Posterior cingulate gyrus (tissue), 11 donors: ENCODE data around the gene CACNA2D3.

Experiments used
- DNase-seq, 10 donors: peaks; one replicate each; pipeline versions ENCODE4 v3.0.0 to v3.0.0-alpha.2; 2020 to 2021; ENCODE audit warnings: mixed read lengths in 3 of 10
- intact Hi-C: fragments of 100-400 bp; cut with DNase I; formaldehyde crosslinking; loops from one replicate; pipeline ENCODE4 v1.15.1; 2023

The CACNA2D3 gene

GRCh38 chr3:54758461-54758860, 636.1 kb downstream of the CACNA2D3 start:
- intact Hi-C loops, result no loop called here
- DNase-seq, result no peak

- no peak for DNase-seq
- intact Hi-C loops, result no loop called here
Observed at GRCh38 chr3:54759166-54759565, 636.8 kb downstream of the CACNA2D3 start.

GRCh38 chr3:54760201-54760600, 637.8 kb downstream of the CACNA2D3 start:
- no peak for DNase-seq
- intact Hi-C loops, result no loop called here

GRCh38 chr3:54761637-54762036, 639.3 kb downstream of the CACNA2D3 start:
- intact Hi-C loops, result no loop called here
- no peak for DNase-seq

- intact Hi-C loops, result no loop called here
- no peak for DNase-seq
Observed at GRCh38 chr3:54764911-54765310, 642.6 kb downstream of the CACNA2D3 start.

- no peak for DNase-seq
- intact Hi-C loops, result no loop called here
Observed at GRCh38 chr3:54771050-54771449, 648.7 kb downstream of the CACNA2D3 start.

GRCh38 chr3:54772051-54772450, 649.7 kb downstream of the CACNA2D3 start:
- DNase-seq, result no peak
- intact Hi-C loops, result no loop called here

- intact Hi-C loops, result no loop called here
- no peak for DNase-seq
Observed at GRCh38 chr3:54772746-54773145, 650.4 kb downstream of the CACNA2D3 start.

GRCh38 chr3:54773271-54773670, 650.9 kb downstream of the CACNA2D3 start:
- DNase-seq, result no peak
- intact Hi-C loops, result no loop called here

GRCh38 chr3:54776601-54777000, 654.2 kb downstream of the CACNA2D3 start:
- DNase-seq, result no peak
- intact Hi-C loops, result no loop called here

GRCh38 chr3:54777141-54777540, 654.8 kb downstream of the CACNA2D3 start:
- intact Hi-C loops, result no loop called here
- DNase-seq, result no peak

- intact Hi-C loops, result no loop called here
- DNase-seq, result no peak
Observed at GRCh38 chr3:54780336-54780735, 658.0 kb downstream of the CACNA2D3 start.

GRCh38 chr3:54781728-54782127, 659.4 kb downstream of the CACNA2D3 start:
- no peak for DNase-seq
- intact Hi-C loops, result no loop called here

- intact Hi-C loops, result no loop called here
- no peak for DNase-seq
Observed at GRCh38 chr3:54783611-54784010, 661.3 kb downstream of the CACNA2D3 start.

- intact Hi-C loops, result no loop called here
- DNase-seq, result no peak
Observed at GRCh38 chr3:54784021-54784420, 661.7 kb downstream of the CACNA2D3 start.

GRCh38 chr3:54785976-54786375, 663.6 kb downstream of the CACNA2D3 start:
- intact Hi-C loops, result no loop called here
- no peak for DNase-seq

GRCh38 chr3:54790051-54790450, 667.7 kb downstream of the CACNA2D3 start:
- intact Hi-C loops, result no loop called here
- DNase-seq, result peak in 3 of 10 donors; percentile 3 to 78 (median 15)

- DNase-seq, result no peak
- intact Hi-C loops, result no loop called here
Observed at GRCh38 chr3:54791501-54792156, 669.3 kb downstream of the CACNA2D3 start.

- no peak for DNase-seq
- intact Hi-C loops, result no loop called here
Observed at GRCh38 chr3:54792584-54792983, 670.2 kb downstream of the CACNA2D3 start.

GRCh38 chr3:54793171-54793570, 670.8 kb downstream of the CACNA2D3 start:
- no peak for DNase-seq
- intact Hi-C loops, result no loop called here

- intact Hi-C loops, result no loop called here
Observed at GRCh38 chr3:54797111-54797510, 674.8 kb downstream of the CACNA2D3 start.

GRCh38 chr3:54800478-54800877, 678.1 kb downstream of the CACNA2D3 start:
- intact Hi-C loops, result no loop called here
- no peak for DNase-seq

More at GRCh38 chr3:54797111-54797510, 674.8 kb downstream of the CACNA2D3 start:
- DNase-seq, result no peak

- no peak for DNase-seq
- intact Hi-C loops, result no loop called here
Observed at GRCh38 chr3:54801977-54802376, 679.6 kb downstream of the CACNA2D3 start.
